Mononuclear cell (primary cell): Measurements from ENCODE around the gene SYNDIG1. TPM values are rescaled to one million over a fixed set of nuclear protein-coding genes. Genes with fewer than 3 reads are reported as not detected.

Source experiments
- H3K27me3 ChIP-seq: 2 replicates; pipeline ENCODE4 v1.6.0; 2011; ENCODE audit warnings: low read length, control low read depth; ENCODE audit not compliant: insufficient read depth
- H3K4me1 ChIP-seq: 2 replicates; pipeline ENCODE4 v1.5.1; 2011; ENCODE audit warnings: mild to moderate bottlenecking, low read length, control low read depth; ENCODE audit not compliant: insufficient read depth
- H3K4me3 ChIP-seq: 2 replicates; pipeline ENCODE4 v1.5.1; 2011; ENCODE audit warnings: mild to moderate bottlenecking, low read length, moderate library complexity
- H3K9me3 ChIP-seq: 2 replicates; pipeline ENCODE4 v1.5.1; 2011; ENCODE audit warnings: low read depth, mild to moderate bottlenecking, control low read depth, low read length
- total RNA-seq: library from RNA; depleted of rRNA; stranded (reverse); fragments of >200 nt; gene quantifications from one replicate; pipeline ENCODE4 v1.2.3, GENCODE V29; 2012

SYNDIG1 gene
- total RNA-seq, 1 donor, result not detected

GRCh38 chr20:24589815-24590177 is 120.4 kb downstream of the SYNDIG1 start:
- H3K4me3 ChIP-seq, result no peak overlapping the region
- H3K27me3 ChIP-seq, result no peaks in the 10 kb centered on the region
- no peaks in the 10 kb centered on the region for H3K4me1 ChIP-seq
- no peaks in the 10 kb centered on the region for H3K9me3 ChIP-seq

DNA sequence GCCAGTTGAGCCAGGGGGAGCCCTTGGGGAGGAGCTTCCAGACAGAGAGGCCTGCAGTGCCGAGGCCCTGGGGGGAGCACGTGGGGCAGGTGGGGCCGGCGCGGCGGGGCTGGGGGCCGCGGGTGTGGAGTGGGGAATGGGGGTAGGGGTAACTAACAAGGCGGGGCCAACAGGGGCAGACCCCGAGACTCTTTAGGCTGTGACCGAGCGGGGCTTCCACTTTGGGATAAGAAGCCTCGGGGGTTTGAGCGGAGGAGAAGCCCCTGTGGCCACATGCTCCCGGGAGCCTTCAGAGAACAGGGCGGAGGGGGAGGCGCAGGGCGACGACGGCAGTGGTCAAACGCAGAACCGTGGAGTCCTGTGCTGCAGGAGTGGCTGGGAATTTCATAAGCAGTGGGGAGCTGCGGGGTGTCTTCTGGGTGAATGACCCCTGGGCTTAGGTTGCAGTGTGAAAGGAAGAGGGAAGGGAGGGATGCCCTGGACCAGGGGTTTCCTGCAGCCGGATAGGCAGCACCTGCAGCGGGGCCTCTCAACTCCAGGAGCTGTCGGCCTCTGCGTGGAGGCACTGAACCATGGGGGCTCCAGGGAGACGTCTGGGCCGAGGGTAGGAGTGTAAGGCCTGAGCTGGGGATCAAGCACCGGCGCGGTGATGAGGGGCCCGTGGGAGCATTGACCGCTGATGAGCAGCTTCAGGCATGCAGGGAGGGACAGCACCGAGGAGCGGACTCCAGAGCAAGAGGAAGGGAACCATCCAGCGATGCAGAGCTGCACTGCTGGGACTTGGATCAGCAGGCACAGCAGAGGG is 121.0 kb downstream of the SYNDIG1 start:
- no peaks in the 10 kb centered on the region for H3K9me3 ChIP-seq
- H3K4me3 ChIP-seq, result no peak overlapping the region
- no peaks in the 10 kb centered on the region for H3K27me3 ChIP-seq
- H3K4me1 ChIP-seq, result no peaks in the 10 kb centered on the region

DNA sequence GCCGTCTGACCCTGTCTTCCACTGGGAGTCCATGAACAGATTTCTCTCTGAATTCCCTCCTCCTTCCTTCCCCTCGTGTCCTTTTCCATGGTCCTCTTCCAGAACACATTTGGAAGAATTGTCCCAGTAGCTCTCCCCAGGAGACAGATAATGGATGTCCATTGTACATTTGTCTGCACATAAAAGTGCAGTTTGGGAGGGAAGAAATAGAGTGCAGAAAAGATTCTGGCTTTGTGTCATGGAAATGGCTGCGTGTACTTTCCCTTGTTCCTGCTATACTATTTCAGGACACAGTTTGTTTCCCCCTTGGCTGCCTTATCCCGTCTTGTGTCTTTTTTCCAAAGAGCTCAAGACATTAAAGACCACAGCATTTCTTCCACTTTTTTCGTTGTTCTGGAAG is 127.6 kb downstream of the SYNDIG1 start:
- no peaks in the 10 kb centered on the region for H3K9me3 ChIP-seq
- no peaks in the 10 kb centered on the region for H3K27me3 ChIP-seq
- H3K4me1 ChIP-seq, result no peaks in the 10 kb centered on the region
- no peak overlapping the region for H3K4me3 ChIP-seq

DNA sequence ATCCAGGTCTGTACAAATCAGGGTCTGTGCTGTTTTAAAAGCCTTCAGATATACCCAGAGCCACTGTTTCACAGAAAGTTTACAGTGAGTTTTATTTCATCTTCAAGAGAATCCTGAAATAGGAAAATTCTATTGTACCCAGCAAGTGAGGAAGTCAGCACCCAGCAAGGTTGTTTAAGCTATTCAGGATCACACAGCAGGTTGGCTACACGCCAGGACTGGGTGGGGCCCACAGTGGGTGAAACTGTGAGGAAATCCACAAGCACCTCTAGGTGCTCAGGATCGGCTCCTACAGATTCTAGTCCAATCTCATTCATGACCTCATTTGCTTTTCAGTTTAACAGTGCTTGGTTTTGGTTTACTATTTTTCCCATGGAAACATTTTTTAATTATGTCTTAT is 128.9 kb downstream of the SYNDIG1 start:
- Histone ChIP-seq H3K4me3 (no peak overlapping the region), H3K4me1 (no peaks in the 10 kb centered on the region), H3K9me3 (no peaks in the 10 kb centered on the region)

GRCh38 chr20:24598996-24599395 is 129.6 kb downstream of the SYNDIG1 start:
- Histone ChIP-seq H3K9me3 (no peaks in the 10 kb centered on the region), H3K4me3 (no peak overlapping the region), H3K27me3 (no peaks in the 10 kb centered on the region), H3K4me1 (no peaks in the 10 kb centered on the region)

More for the DNA sequence above, 128.9 kb downstream of the SYNDIG1 start:
- H3K27me3 ChIP-seq, result no peaks in the 10 kb centered on the region

DNA sequence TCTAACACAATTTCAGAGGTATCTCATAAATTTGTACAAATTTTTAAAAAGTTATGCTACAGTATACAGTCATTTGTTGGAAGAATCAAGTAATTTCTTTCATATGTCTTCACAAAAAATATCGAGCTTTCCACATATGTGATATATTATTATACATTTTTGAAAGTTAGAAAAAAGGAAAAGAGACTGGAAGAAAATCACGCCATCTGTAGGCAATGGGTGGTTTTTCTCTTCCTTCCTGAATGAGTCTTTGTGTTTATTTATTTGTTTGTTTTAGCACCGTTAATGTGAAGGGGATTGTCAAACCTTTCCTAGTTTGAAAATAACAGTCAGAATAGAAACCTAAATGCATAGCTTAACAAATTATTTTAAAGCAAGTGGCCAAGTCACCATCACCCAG is 130.6 kb downstream of the SYNDIG1 start:
- H3K4me1 ChIP-seq, result no peaks in the 10 kb centered on the region
- no peaks in the 10 kb centered on the region for H3K9me3 ChIP-seq
- H3K4me3 ChIP-seq, result no peak overlapping the region
- H3K27me3 ChIP-seq, result no peaks in the 10 kb centered on the region

GRCh38 chr20:24603454-24603853 is 134.0 kb downstream of the SYNDIG1 start:
- Histone ChIP-seq H3K4me3 (no peak overlapping the region), H3K4me1 (no peaks in the 10 kb centered on the region), H3K27me3 (no peaks in the 10 kb centered on the region), H3K9me3 (no peaks in the 10 kb centered on the region)

- Histone ChIP-seq H3K4me1 (no peaks in the 10 kb centered on the region), H3K9me3 (no peaks in the 10 kb centered on the region), H3K27me3 (no peaks in the 10 kb centered on the region), H3K4me3 (no peak overlapping the region)
Measured at GRCh38 chr20:24604966-24605665, 135.7 kb downstream of the SYNDIG1 start.

DNA sequence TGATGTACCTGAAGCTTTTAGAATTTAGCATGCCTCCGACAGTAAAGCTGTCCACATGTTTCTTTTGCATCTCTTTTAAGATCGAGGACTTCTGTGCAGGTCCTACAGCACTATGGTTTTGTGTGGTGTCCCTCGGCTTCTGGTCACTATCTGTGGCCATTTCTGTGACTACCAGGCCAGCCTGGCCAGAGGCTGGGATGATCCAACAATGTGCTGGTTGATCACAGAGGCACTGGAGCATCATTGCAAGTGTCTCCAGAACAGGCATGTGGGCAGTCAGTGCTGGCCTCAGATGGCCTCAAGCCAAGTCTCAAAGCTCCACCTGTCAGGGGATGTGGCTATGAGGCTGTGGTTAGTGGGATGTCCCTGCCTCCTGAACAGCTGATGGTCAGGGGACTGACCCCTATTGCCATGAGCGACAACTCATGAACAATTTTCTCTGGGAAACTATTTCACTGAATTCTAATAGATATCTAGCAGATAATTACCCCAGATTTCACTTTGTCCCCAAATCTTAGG is 136.6 kb downstream of the SYNDIG1 start:
- Histone ChIP-seq H3K4me3 (no peak overlapping the region), H3K4me1 (no peaks in the 10 kb centered on the region), H3K9me3 (no peaks in the 10 kb centered on the region), H3K27me3 (no peaks in the 10 kb centered on the region)

- Histone ChIP-seq H3K9me3 (no peaks in the 10 kb centered on the region), H3K27me3 (no peaks in the 10 kb centered on the region), H3K4me1 (no peaks in the 10 kb centered on the region), H3K4me3 (no peak overlapping the region)
Measured at GRCh38 chr20:24607402-24607801, 138.0 kb downstream of the SYNDIG1 start.

- Histone ChIP-seq H3K9me3 (no peaks in the 10 kb centered on the region), H3K4me1 (no peaks in the 10 kb centered on the region), H3K4me3 (no peak overlapping the region), H3K27me3 (no peaks in the 10 kb centered on the region)
Measured at GRCh38 chr20:24608926-24609667, 139.7 kb downstream of the SYNDIG1 start.

DNA sequence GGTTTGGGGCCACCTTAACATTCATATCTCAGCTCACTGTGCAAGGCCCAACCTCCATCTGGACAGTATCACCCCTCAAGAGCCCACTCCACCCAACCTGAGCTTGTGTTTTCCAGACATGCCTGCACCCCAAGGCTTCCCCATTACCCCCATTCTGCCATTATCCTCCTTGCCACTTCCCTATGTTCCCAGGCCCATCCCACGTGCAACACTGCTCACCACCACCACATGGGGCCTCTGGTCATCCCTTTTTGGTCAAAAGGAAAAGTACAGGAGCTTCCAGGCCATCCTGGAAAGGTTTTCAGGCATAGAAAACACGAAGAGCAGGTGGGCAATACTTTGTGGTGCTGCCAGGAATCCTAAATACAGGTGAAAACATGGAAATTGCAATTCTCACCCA is 140.3 kb downstream of the SYNDIG1 start:
- H3K4me1 ChIP-seq, result no peaks in the 10 kb centered on the region
- H3K27me3 ChIP-seq, result no peaks in the 10 kb centered on the region
- no peaks in the 10 kb centered on the region for H3K9me3 ChIP-seq
- no peak overlapping the region for H3K4me3 ChIP-seq

GRCh38 chr20:24610341-24611115 is 141.1 kb downstream of the SYNDIG1 start:
- no peaks in the 10 kb centered on the region for H3K4me1 ChIP-seq
- no peak overlapping the region for H3K4me3 ChIP-seq
- no peaks in the 10 kb centered on the region for H3K27me3 ChIP-seq
- H3K9me3 ChIP-seq, result no peaks in the 10 kb centered on the region

DNA sequence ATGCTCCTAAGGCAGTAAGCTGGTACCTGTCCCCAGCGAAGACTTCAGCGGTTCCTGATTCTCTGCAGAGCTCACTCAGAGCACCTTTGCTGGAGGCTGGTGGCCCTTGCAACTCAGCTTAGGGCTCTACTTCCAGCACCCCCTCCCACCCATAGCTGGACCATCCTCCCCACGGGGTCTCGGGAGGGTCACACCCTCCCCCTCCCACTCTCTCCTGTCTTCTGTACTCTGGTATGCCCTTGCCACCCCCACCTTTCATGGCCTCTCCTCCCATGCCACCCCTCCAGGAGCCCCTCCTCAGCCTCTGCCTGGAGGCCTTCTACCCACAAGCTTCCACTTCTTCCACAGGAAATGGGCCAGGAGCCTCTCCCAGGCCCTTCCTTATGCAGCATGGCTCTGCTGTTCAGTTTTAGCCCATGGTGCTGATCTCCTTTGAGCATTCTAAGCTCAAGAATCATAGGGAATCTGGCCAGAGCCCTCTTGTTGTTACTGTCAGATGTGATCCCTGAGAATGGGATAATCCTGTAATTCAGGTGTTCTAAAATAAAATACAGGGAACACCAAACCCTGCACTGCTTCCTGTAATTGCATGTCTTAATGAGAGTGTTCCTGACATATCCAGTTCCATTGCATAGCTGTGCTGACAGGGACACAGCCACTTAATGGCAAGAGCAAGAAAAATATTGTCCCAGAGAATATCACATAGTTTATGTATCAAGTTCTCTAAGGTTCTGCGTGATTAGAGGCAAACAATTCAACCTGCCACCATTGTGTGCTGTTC is 142.1 kb downstream of the SYNDIG1 start:
- no peaks in the 10 kb centered on the region for H3K27me3 ChIP-seq
- H3K4me1 ChIP-seq, result no peaks in the 10 kb centered on the region
- no peak overlapping the region for H3K4me3 ChIP-seq
- no peaks in the 10 kb centered on the region for H3K9me3 ChIP-seq
